Activated CD8-positive, alpha-beta T cell treated with anti-CD3 and anti-CD28 coated beads for 36 hours (primary cell): ENCODE data around the gene CA10. TPM values are rescaled to one million over a fixed set of nuclear protein-coding genes. Genes with fewer than 3 reads are reported as not detected.

Source experiments
- ATAC-seq: fragments of 200-7000 bp; cut with Tn5 transposase; one replicate; pipeline ENCODE4 v1.10.0; 2021; ENCODE audit warnings: mild to moderate bottlenecking, moderate library complexity
- CTCF ChIA-PET: fragments of 350-600 bp; sonication (Branson Sonifier 250); formaldehyde crosslinking; loops from one replicate; lab custom pipeline; 2021; ENCODE audit warnings: antibody characterized with exemption; lab: Charles Lee
- POLR2A ChIA-PET: fragments of 350-600 bp; sonication (Branson Sonifier 250); formaldehyde crosslinking; loops from one replicate; lab custom pipeline; 2021; ENCODE audit warnings: antibody characterized with exemption; lab: Charles Lee
- DNase-seq: peaks from one replicate; pipeline ENCODE4 v3.0.0-alpha.2; 2020
- H3K27ac Mint-ChIP-seq: one replicate; pipeline ENCODE4 v1.8.0; 2021; ENCODE audit warnings: mild to moderate bottlenecking, mixed read lengths
- H3K27me3 Mint-ChIP-seq: one replicate; pipeline ENCODE4 v1.8.0; 2021; ENCODE audit warnings: mixed read lengths
- H3K36me3 Mint-ChIP-seq: one replicate; pipeline ENCODE4 v1.8.0; 2021; ENCODE audit warnings: low read depth, mixed read lengths
- H3K4me1 Mint-ChIP-seq: one replicate; pipeline ENCODE4 v1.8.0; 2021; ENCODE audit warnings: low read depth, mixed read lengths
- H3K4me3 Mint-ChIP-seq: one replicate; pipeline ENCODE4 v1.8.0; 2021; ENCODE audit warnings: mild to moderate bottlenecking, moderate library complexity, mixed read lengths
- H3K9me3 Mint-ChIP-seq: one replicate; pipeline ENCODE4 v1.8.0; 2021; ENCODE audit warnings: mixed read lengths
- CTCF ChIP-seq: fragments of 200-600 bp; IDR thresholded peaks from one replicate; pipeline ENCODE4 v1.8.0; 2022; ENCODE audit warnings: antibody characterized with exemption, mild to moderate bottlenecking
- intact Hi-C: fragments of 100-400 bp; cut with micrococcal nuclease; formaldehyde crosslinking; loops from one replicate; pipeline ENCODE4 v1.10.0; 2022
- total RNA-seq, 2 experiments: library from RNA; stranded (reverse); gene quantifications; one replicate each; pipeline ENCODE4 v1.2.3, GENCODE V29; 2021

The CA10 gene
- total RNA-seq, 2 experiments from 2014 or later, result not detected

DNA sequence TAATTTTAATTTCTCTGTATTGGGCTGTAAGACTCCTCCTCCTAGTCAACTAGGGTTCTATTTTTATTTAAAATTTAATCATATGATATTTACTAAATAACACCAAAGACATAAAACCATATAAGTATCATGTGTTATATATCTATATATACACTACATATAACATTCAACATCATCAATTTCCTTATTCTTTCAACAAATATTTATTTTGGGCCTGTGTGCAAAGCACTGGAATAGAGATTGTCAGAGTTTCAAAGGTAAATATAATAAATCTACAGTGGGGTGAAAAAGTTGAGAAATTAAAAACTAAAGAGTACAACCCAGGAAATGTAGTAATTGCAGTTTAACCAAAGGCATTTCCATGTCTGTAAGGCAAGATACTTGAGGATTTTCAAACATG, 364.0 kb downstream of the CA10 start:
- Mint-ChIP-seq H3K27ac (no peak overlapping the region), H3K9me3 (no peaks in the 10 kb centered on the region), H3K27me3 (peaks cover 5% of the 10 kb centered on the region), H3K36me3 (no peaks in the 10 kb centered on the region), H3K4me3 (no peak overlapping the region), H3K4me1 (no peaks in the 10 kb centered on the region)
- no peak for DNase-seq
- ChIA-PET CTCF (no interaction called here), POLR2A (no interaction called here)
- intact Hi-C loops, result no loop called here
- no peak for TF ChIP-seq CTCF
- no peak for ATAC-seq

- peaks cover 5% of the 10 kb centered on the region for H3K27me3 Mint-ChIP-seq
- DNase-seq, result no peak
- no peaks in the 10 kb centered on the region for H3K9me3 Mint-ChIP-seq
- H3K4me3 Mint-ChIP-seq, result no peak overlapping the region
- ATAC-seq, result no peak
- no peak overlapping the region for H3K27ac Mint-ChIP-seq
- no peaks in the 10 kb centered on the region for H3K36me3 Mint-ChIP-seq
- POLR2A ChIA-PET, result no interaction called here
- TF ChIP-seq CTCF, result no peak
- intact Hi-C loops, result no loop called here
- H3K4me1 Mint-ChIP-seq, result no peaks in the 10 kb centered on the region
- CTCF ChIA-PET, result no interaction called here
Observed at GRCh38 chr17:51793686-51794085, 364.8 kb downstream of the CA10 start.

DNA sequence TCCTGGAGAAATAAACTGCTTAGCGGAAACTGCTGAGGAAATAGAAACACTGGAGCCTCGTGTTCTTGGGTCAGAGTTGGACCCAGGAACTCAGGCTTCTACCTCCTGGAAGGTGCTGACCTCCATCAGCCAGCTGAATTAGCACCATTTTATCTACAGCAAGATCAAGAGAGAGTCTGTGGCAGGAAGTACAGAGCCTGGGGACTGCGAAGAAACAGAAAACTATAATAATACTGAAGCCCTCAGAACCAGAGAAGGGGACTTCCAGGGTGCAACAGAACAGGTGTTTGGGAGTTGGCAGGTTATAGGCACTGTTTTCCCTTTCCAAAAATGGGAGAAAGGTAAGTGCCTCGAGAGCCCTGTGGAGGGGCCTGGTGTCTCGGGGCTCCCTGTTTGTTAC, 379.7 kb downstream of the CA10 start:
- intact Hi-C loops, result no loop called here
- Mint-ChIP-seq H3K4me3 (no peak overlapping the region), H3K36me3 (no peaks in the 10 kb centered on the region), H3K4me1 (no peaks in the 10 kb centered on the region), H3K27me3 (peaks cover 9% of the 10 kb centered on the region), H3K27ac (no peak overlapping the region), H3K9me3 (no peaks in the 10 kb centered on the region)
- ChIA-PET CTCF (interaction anchor here (3.5 kb wide), 1 partner anchor 15 kb away, joined by 14 read pairs; no protein-coding TSS in a partner anchor), POLR2A (no interaction called here)
- DNase-seq (no peak), ATAC-seq (no peak)
- no peak for TF ChIP-seq CTCF

- Mint-ChIP-seq H3K4me1 (no peaks in the 10 kb centered on the region), H3K27ac (no peak overlapping the region), H3K9me3 (no peaks in the 10 kb centered on the region), H3K4me3 (no peak overlapping the region), H3K36me3 (no peaks in the 10 kb centered on the region), H3K27me3 (peaks cover 5% of the 10 kb centered on the region)
- intact Hi-C loops, result no loop called here
- DNase-seq (no peak), ATAC-seq (no peak)
- no peak for TF ChIP-seq CTCF
- ChIA-PET POLR2A (no interaction called here), CTCF (no interaction called here)
Observed at GRCh38 chr17:51770027-51770759, 388.3 kb downstream of the CA10 start.

DNA sequence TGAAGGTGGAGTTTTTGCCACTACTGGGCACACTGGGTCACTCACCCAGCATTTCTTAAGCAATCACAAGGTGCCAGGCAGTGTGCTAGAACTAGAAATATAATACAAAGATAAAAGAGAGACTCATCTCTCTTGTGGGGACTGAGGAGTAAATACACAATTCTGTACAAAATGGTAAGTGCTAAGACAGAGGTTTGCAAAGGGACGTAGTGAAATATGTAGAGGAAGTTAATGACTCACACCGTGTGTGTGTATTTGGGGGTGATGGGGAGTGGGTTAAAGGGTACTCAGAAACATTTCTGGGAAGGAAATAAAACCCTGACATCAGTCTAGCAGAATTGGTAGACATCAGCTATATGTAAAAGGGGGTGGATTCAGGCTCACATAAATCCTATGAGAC, 389.3 kb downstream of the CA10 start:
- no peak overlapping the region for H3K4me3 Mint-ChIP-seq
- ChIA-PET CTCF (no interaction called here), POLR2A (no interaction called here)
- H3K27ac Mint-ChIP-seq, result no peak overlapping the region
- TF ChIP-seq CTCF, result no peak
- H3K27me3 Mint-ChIP-seq, result peaks cover 10% of the 10 kb centered on the region
- no peaks in the 10 kb centered on the region for H3K9me3 Mint-ChIP-seq
- H3K36me3 Mint-ChIP-seq, result no peaks in the 10 kb centered on the region
- no peaks in the 10 kb centered on the region for H3K4me1 Mint-ChIP-seq
- ATAC-seq, result no peak
- no peak for DNase-seq
- intact Hi-C loops, result no loop called here
